GM13976 (cell line): ENCODE measurements around the gene TMEM221.
A peak's percentile ranks its signal among the peaks of the same experiment; 100 is the strongest.
"Not testable (repeated sequence)": the region's sequence is repeated elsewhere in the genome, so short reads cannot be mapped to it uniquely, and the experiment has no call there.

ENCODE experiments used
- DNase-seq: peaks from one replicate; pipeline ENCODE4 v3.0.0; 2012; ENCODE audit warnings: low spot score
- in situ Hi-C: fragments of 300-500 bp; cut with MboI; formaldehyde crosslinking; loops from one replicate; pipeline ENCODE4 v1.12.0; 2022; ENCODE audit warnings: low sequenced_read_pairs, mixed read lengths, inconsistent platforms; ENCODE audit not compliant: unreplicated experiment
- TF ChIP-seq, protein P1 (sequence below): IDR thresholded peaks from 2 replicates; pipeline ENCODE4 v1.5.1; 2012; ENCODE audit warnings: borderline replicate concordance, mild to moderate bottlenecking; ENCODE audit not compliant: insufficient read depth; ENCODE audit errors: extremely low read depth, missing control alignments, control extremely low read depth

TMEM221 gene

DNA sequence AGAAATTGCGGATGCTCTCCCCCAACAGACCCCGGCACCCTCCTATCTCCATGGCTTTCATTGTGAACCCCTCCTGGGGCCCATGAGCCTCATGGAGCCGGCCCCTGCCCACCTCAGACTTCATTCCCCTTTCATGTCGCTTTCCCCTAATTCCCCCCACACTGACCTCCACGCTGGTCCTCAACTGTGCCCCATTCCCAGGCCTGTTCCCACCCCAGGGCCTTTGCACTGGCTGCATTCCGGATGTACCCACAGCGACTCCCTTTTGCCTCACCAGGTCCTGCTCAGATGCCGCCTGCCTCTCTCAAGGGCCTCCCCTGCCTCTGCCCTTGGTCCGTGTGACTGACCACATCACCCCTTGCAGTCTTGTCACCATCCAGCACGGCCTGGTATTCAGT lies 35.1 kb upstream of the TMEM221 start:
- no peak for DNase-seq
- TF ChIP-seq, protein P1, sequence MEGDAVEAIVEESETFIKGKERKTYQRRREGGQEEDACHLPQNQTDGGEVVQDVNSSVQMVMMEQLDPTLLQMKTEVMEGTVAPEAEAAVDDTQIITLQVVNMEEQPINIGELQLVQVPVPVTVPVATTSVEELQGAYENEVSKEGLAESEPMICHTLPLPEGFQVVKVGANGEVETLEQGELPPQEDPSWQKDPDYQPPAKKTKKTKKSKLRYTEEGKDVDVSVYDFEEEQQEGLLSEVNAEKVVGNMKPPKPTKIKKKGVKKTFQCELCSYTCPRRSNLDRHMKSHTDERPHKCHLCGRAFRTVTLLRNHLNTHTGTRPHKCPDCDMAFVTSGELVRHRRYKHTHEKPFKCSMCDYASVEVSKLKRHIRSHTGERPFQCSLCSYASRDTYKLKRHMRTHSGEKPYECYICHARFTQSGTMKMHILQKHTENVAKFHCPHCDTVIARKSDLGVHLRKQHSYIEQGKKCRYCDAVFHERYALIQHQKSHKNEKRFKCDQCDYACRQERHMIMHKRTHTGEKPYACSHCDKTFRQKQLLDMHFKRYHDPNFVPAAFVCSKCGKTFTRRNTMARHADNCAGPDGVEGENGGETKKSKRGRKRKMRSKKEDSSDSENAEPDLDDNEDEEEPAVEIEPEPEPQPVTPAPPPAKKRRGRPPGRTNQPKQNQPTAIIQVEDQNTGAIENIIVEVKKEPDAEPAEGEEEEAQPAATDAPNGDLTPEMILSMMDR, result no peak
- in situ Hi-C loops, result no loop called here

GRCh38 chr19:17482877-17483604 lies 34.6 kb upstream of the TMEM221 start:
- in situ Hi-C loops, result no loop called here
- DNase-seq, result peak; percentile 11
- TF ChIP-seq, protein P1, result no peak

DNA sequence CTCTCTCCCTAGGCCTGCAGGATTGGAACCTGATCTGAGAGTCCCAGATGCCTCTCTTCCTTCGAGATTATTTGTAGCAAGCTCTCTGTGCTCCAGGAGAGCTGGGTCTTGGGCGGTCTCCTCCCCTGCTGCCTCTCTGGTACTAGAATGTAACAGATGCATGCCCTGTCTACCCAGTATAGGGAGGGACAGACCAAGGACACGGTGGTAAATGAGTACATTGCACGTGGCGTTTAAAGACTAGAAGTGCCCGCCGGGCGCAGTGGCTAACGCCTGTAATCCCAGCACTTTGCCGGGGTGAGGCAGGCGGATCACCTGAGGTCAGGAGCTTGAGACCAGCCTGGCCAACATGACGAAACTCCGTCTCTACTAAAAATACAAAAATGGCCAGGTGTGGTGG lies 33.5 kb upstream of the TMEM221 start:
- TF ChIP-seq, protein P1, result no peak
- DNase-seq, result no peak
- in situ Hi-C loops, result no loop called here

- TF ChIP-seq, protein P1, result no peak
- in situ Hi-C loops, result no loop called here
- no peak for DNase-seq
Measured at GRCh38 chr19:17479325-17479791, 30.9 kb upstream of the TMEM221 start.

DNA sequence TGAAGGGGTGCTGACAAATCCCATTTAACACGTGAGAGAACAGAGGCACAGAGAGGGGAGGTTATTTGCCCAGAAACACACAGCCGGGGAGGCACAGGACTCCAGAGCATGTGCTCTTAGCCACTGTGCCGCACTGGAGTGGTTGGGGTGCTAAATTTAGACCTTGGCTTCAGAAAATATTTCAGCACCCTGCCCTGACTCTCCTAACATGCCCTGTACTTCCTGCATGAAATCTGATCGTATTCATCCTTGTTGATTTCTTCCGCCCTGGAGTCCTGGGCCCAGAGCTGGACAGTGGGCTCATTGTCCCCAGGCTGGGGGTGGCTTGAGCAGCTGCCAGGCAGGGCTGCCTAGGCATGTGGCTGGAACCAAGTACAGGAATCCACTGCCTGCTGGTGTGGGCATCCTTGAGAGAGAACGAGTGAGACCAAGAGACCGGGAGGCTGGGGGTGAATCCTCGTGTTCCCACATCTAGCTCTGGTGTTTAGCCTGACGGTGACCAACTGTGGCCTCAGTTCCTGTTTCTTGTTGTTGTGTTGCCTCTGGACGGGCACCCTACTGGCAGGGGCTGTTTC lies 27.2 kb upstream of the TMEM221 start:
- TF ChIP-seq, protein P1, result no peak
- no peak for DNase-seq
- in situ Hi-C loops, result no loop called here

DNA sequence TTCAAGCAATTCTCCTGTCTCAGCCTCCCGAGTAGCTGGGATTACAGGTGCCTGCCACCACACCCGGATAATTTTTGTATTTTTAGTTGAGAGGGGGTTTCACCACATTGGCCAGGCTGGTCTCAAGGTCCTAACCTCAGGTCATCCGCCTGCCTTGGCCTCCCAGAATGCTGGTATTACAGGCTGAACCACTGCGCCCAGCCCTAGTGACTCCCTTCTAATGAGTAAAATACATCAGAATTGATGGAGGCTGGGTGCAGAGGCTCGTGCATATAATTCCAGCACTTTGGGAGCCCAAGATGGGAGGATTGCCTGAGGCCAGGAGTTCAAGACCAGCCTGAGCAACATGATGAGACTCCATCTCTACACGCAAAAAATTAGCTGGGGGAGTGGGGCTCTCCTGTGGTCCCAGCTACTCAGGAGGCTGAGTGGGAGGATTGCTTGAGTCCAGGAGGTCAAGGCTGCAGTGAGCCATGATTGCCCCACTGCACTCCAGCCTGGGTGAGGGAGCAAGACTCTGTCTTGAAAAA lies 26.6 kb upstream of the TMEM221 start:
- in situ Hi-C loops, DNase-seq: not testable (repeated sequence)

GRCh38 chr19:17473041-17473440 lies 24.6 kb upstream of the TMEM221 start:
- no peak for DNase-seq
- in situ Hi-C loops, result no loop called here
- TF ChIP-seq, protein P1, result peak; percentile 13
